ENCODE measurements around the gene OGFOD3.
"Not testable (repeated sequence)": the region's sequence is repeated elsewhere in the genome, so short reads cannot be mapped to it uniquely, and the experiment has no call there.

The OGFOD3 gene

GRCh38 chr17:82432017-82432416 is 13.6 kb upstream of the OGFOD3 start:
- DNase-seq = no peak

GRCh38 chr17:82429824-82430223 is 11.4 kb upstream of the OGFOD3 start:
- no peak for DNase-seq

- no peak for DNase-seq
These were observed 10.2 kb upstream of the OGFOD3 start for GRCh38 chr17:82428546-82428945.

- no peak for DNase-seq
These were observed 6.4 kb upstream of the OGFOD3 start for GRCh38 chr17:82424863-82425159.

- no peak for DNase-seq
These were observed 5.8 kb upstream of the OGFOD3 start for GRCh38 chr17:82424001-82424862.

- no peak for DNase-seq
These were observed 1.2 kb upstream of the OGFOD3 start for GRCh38 chr17:82419540-82419939.

- DNase-seq = peak; percentile 1
These were observed 1.6 kb downstream of the OGFOD3 start for GRCh38 chr17:82416771-82417170.

- DNase-seq = no peak
These were observed 2.1 kb downstream of the OGFOD3 start for GRCh38 chr17:82416264-82416663.

GRCh38 chr17:82415786-82416185 is 2.6 kb downstream of the OGFOD3 start:
- DNase-seq = no peak

GRCh38 chr17:82415336-82415735 is 3.0 kb downstream of the OGFOD3 start:
- DNase-seq = no peak

- peak; percentile 40 for DNase-seq
These were observed 3.7 kb downstream of the OGFOD3 start for GRCh38 chr17:82414548-82415281.

GRCh38 chr17:82412535-82413520 is 5.6 kb downstream of the OGFOD3 start:
- no peak for DNase-seq

- DNase-seq = not testable (repeated sequence)
These were observed 6.3 kb downstream of the OGFOD3 start for GRCh38 chr17:82412081-82412480.

- DNase-seq = no peak
These were observed 6.9 kb downstream of the OGFOD3 start for GRCh38 chr17:82411396-82412053.

GRCh38 chr17:82410014-82410716 is 8.2 kb downstream of the OGFOD3 start:
- no peak for DNase-seq

- DNase-seq = no peak
These were observed 9.5 kb downstream of the OGFOD3 start for GRCh38 chr17:82408938-82409318.

GRCh38 chr17:82408288-82408937 is 10.0 kb downstream of the OGFOD3 start:
- no peak for DNase-seq

GRCh38 chr17:82407255-82407654 is 11.1 kb downstream of the OGFOD3 start:
- DNase-seq = no peak

- DNase-seq = no peak
These were observed 12.2 kb downstream of the OGFOD3 start for GRCh38 chr17:82406131-82406671.

GRCh38 chr17:82405051-82405450 is 13.3 kb downstream of the OGFOD3 start:
- no peak for DNase-seq
